IPS-18c (cell line): ENCODE results near the gene MED20.
"Not testable (repeated sequence)": the region's sequence is repeated elsewhere in the genome, so short reads cannot be mapped to it uniquely, and the experiment has no call there.

Experiments
- H3K4me3 ChIP-seq: 2 replicates; pipeline ENCODE4 v1.7.0; 2013; ENCODE audit warnings: low read depth, mild to moderate bottlenecking, low read length, moderate library complexity; ENCODE audit not compliant: insufficient read depth
- H3K9me3 ChIP-seq: one replicate; pipeline ENCODE4 v1.6.1; 2013; ENCODE audit warnings: mild to moderate bottlenecking, low read length, moderate library complexity; ENCODE audit not compliant: control insufficient read depth, insufficient read depth

MED20 gene

GRCh38 chr6:41942882-41943281, 21.9 kb upstream of the MED20 start:
- not testable (repeated sequence) for H3K4me3 ChIP-seq, H3K9me3 ChIP-seq

- H3K4me3 ChIP-seq: peak overlapping the region; percentile 81
- H3K9me3 ChIP-seq: no peaks in the 10 kb centered on the region
These were observed 21.3 kb upstream of the MED20 start for GRCh38 chr6:41942067-41942851.

- H3K4me3 ChIP-seq: peak within 1 kb of the TSS; percentile 81
These were observed 20.5 kb upstream of the MED20 start, which contains the start of gene CCND3 for GRCh38 chr6:41941280-41942066. Gene CCND3, minus strand, starts transcription at chr6:41941808. Its CDS starts 159 bp downstream, at chr6:41941649.

GRCh38 chr6:41940759-41941279, 19.9 kb upstream of the MED20 start:
- Histone ChIP-seq H3K9me3 (no peaks in the 10 kb centered on the region), H3K4me3 (peak overlapping the region; percentile 81)

More at GRCh38 chr6:41941280-41942066, 20.5 kb upstream of the MED20 start, which contains the start of gene CCND3:
- no peaks in the 10 kb centered on the region for H3K9me3 ChIP-seq

GRCh38 chr6:41939848-41940758, 19.2 kb upstream of the MED20 start:
- Histone ChIP-seq H3K9me3 (peaks cover 2% of the 10 kb centered on the region), H3K4me3 (peak overlapping the region; percentile 81)

GRCh38 chr6:41939176-41939847, 18.4 kb upstream of the MED20 start:
- 0 out of 2 replicates have a peak overlapping the region, but pooled peaks have one; percentile 22 for H3K4me3 ChIP-seq
- peaks cover 2% of the 10 kb centered on the region for H3K9me3 ChIP-seq

- Histone ChIP-seq H3K9me3 (peaks cover 2% of the 10 kb centered on the region), H3K4me3 (no peak overlapping the region)
These were observed 17.7 kb upstream of the MED20 start for GRCh38 chr6:41938590-41939175.

- Histone ChIP-seq H3K4me3 (no peak overlapping the region), H3K9me3 (peaks cover 2% of the 10 kb centered on the region)
These were observed 17.1 kb upstream of the MED20 start for GRCh38 chr6:41937861-41938574.

- no peak overlapping the region for H3K4me3 ChIP-seq
- H3K9me3 ChIP-seq: peaks cover 2% of the 10 kb centered on the region
These were observed 16.5 kb upstream of the MED20 start for GRCh38 chr6:41937472-41937860.

- H3K9me3 ChIP-seq: peaks cover 2% of the 10 kb centered on the region
- H3K4me3 ChIP-seq: no peak overlapping the region
These were observed 15.3 kb upstream of the MED20 start for GRCh38 chr6:41936073-41936837.

- Histone ChIP-seq H3K9me3 (peaks cover 2% of the 10 kb centered on the region), H3K4me3 (no peak overlapping the region)
These were observed 14.7 kb upstream of the MED20 start for GRCh38 chr6:41935685-41936072.

- H3K9me3 ChIP-seq: peaks cover 2% of the 10 kb centered on the region
- H3K4me3 ChIP-seq: no peak overlapping the region
These were observed 14.2 kb upstream of the MED20 start for GRCh38 chr6:41935193-41935574.

GRCh38 chr6:41934278-41935192, 13.6 kb upstream of the MED20 start:
- H3K9me3 ChIP-seq: peaks cover 2% of the 10 kb centered on the region
- H3K4me3 ChIP-seq: no peak overlapping the region

GRCh38 chr6:41932378-41932777, 11.4 kb upstream of the MED20 start:
- no peak overlapping the region for H3K4me3 ChIP-seq
- H3K9me3 ChIP-seq: peaks cover 2% of the 10 kb centered on the region
